ENCODE results near the gene COL5A1. TPM values are rescaled to one million over a fixed set of nuclear protein-coding genes. Genes with fewer than 3 reads are reported as not detected.

Gene COL5A1
- total RNA-seq, 4 donors from 2014 or later, result 7.1 to 69.3 (median 16.1) TPM

- intact Hi-C loops (cut with DNase I; ENCODE audit: low total_unique reads), result no loop called here
- 69 to 76% methylated on average over 8 to 33 of the region's 33 CpGs for WGBS, 2 donors (ENCODE audit: low coverage in 1 of 2)
Observed at GRCh38 chr9:134782921-134783698, 141.5 kb downstream of the COL5A1 start.

GRCh38 chr9:134783699-134784039, 142.1 kb downstream of the COL5A1 start:
- in situ Hi-C loops (cut with MboI; ENCODE audit: low pct_ligation_motif_present in 1 of 4, low pct_unique_long_range_greater_than_20kb in 1 of 4, low sequenced_read_pairs in 3 of 4) (no loop called here), intact Hi-C loops (cut with DNase I; ENCODE audit: low total_unique reads) (no loop called here)
- no peaks in the 10 kb centered on the region for H3K27me3 ChIP-seq
- no peak for DNase-seq
- H3K4me1 ChIP-seq, result peaks cover 0 to 3% (median 0%) of the 10 kb centered on the region in 4 donors
- H3K4me3 ChIP-seq, result no peak overlapping the region
- H3K27ac ChIP-seq, result no peak overlapping the region
- 72% methylated on average over 12 of the region's 12 CpGs; no CpG with 5 or more reads in 1 of the 2 donors for WGBS, 2 donors (ENCODE audit: low coverage in 1 of 2)
- no peaks in the 10 kb centered on the region for H3K9me3 ChIP-seq
- no peaks in the 10 kb centered on the region for H3K36me3 ChIP-seq
- no peak for TF ChIP-seq EP300 (IDR thresholded peaks at IDR 0.05; ENCODE audit: low read depth)
- TF ChIP-seq POLR2A (IDR thresholded peaks at IDR 0.05), result no peak

More at GRCh38 chr9:134782921-134783698, 141.5 kb downstream of the COL5A1 start:
- no peak overlapping the region for H3K27ac ChIP-seq
- peak; percentile 16 for DNase-seq
- H3K9me3 ChIP-seq, result no peaks in the 10 kb centered on the region
- H3K4me1 ChIP-seq, result peaks cover 0 to 3% (median 0%) of the 10 kb centered on the region in 4 donors
- in situ Hi-C loops (cut with MboI; ENCODE audit: low pct_ligation_motif_present in 1 of 4, low pct_unique_long_range_greater_than_20kb in 1 of 4, low sequenced_read_pairs in 3 of 4), result no loop called here
- H3K4me3 ChIP-seq, result no peak overlapping the region
- no peaks in the 10 kb centered on the region for H3K27me3 ChIP-seq
- H3K36me3 ChIP-seq, result no peaks in the 10 kb centered on the region
- peak in 1 of 3 donors; percentile 18 for TF ChIP-seq POLR2AphosphoS5 (IDR thresholded peaks at IDR 0.05)
- TF ChIP-seq POLR2A (IDR thresholded peaks at IDR 0.05), result no peak
- no peak for TF ChIP-seq EP300 (IDR thresholded peaks at IDR 0.05; ENCODE audit: low read depth)

GRCh38 chr9:134784577-134785305, 143.1 kb downstream of the COL5A1 start:
- Histone ChIP-seq H3K4me3 (no peak overlapping the region), H3K27ac (peak overlapping the region in 1 of 4 donors; percentile 8), H3K4me1 (no peaks in the 10 kb centered on the region), H3K27me3 (no peaks in the 10 kb centered on the region), H3K9me3 (no peaks in the 10 kb centered on the region), H3K36me3 (no peaks in the 10 kb centered on the region)
- in situ Hi-C loops (cut with MboI; ENCODE audit: low pct_ligation_motif_present in 1 of 4, low pct_unique_long_range_greater_than_20kb in 1 of 4, low sequenced_read_pairs in 3 of 4) (no loop called here), intact Hi-C loops (cut with DNase I; ENCODE audit: low total_unique reads) (no loop called here)
- 80% methylated on average over 23 of the region's 23 CpGs; no CpG with 5 or more reads in 1 of the 2 donors for WGBS, 2 donors (ENCODE audit: low coverage in 1 of 2)
- no peak for DNase-seq
- TF ChIP-seq EP300 (IDR thresholded peaks at IDR 0.05; ENCODE audit: low read depth) (no peak), CTCF (IDR thresholded peaks at IDR 0.05) (no peak), POLR2AphosphoS5 (IDR thresholded peaks at IDR 0.05) (no peak), POLR2A (IDR thresholded peaks at IDR 0.05) (no peak)

GRCh38 chr9:134785325-134786108, 143.9 kb downstream of the COL5A1 start:
- H3K4me3 ChIP-seq, result no peak overlapping the region
- no peak overlapping the region for H3K27ac ChIP-seq
- TF ChIP-seq POLR2AphosphoS5 (IDR thresholded peaks at IDR 0.05) (no peak), CTCF (IDR thresholded peaks at IDR 0.05) (no peak), EP300 (IDR thresholded peaks at IDR 0.05; ENCODE audit: low read depth) (no peak), POLR2A (IDR thresholded peaks at IDR 0.05) (no peak)
- H3K9me3 ChIP-seq, result no peaks in the 10 kb centered on the region
- in situ Hi-C loops (cut with MboI; ENCODE audit: low pct_ligation_motif_present in 1 of 4, low pct_unique_long_range_greater_than_20kb in 1 of 4, low sequenced_read_pairs in 3 of 4) (no loop called here), intact Hi-C loops (cut with DNase I; ENCODE audit: low total_unique reads) (no loop called here)
- H3K4me1 ChIP-seq, result no peaks in the 10 kb centered on the region
- WGBS, 2 donors (ENCODE audit: low coverage in 1 of 2), result 69% methylated on average over 23 of the region's 23 CpGs; no CpG with 5 or more reads in 1 of the 2 donors
- DNase-seq, result no peak
- H3K36me3 ChIP-seq, result no peaks in the 10 kb centered on the region
- no peaks in the 10 kb centered on the region for H3K27me3 ChIP-seq
